DOHH2 (cell line): ENCODE results near the gene UBXN7.
"Not testable (repeated sequence)": the region's sequence is repeated elsewhere in the genome, so short reads cannot be mapped to it uniquely, and the experiment has no call there.

ENCODE experiments used
- EZH2phosphoT487 ChIP-seq: fragments of 200-600 bp; sonication (generic); IDR thresholded peaks from 2 replicates; pipeline ENCODE4 v1.6.1; 2017; ENCODE audit warnings: borderline replicate concordance, mild to moderate bottlenecking, antibody characterized with exemption, low read length, moderate library complexity, mixed read lengths
- TF ChIP-seq, protein P1 (sequence below): fragments of 200-600 bp; sonication (generic); IDR thresholded peaks from one replicate; pipeline ENCODE4 v1.5.1; 2014; ENCODE audit warnings: antibody characterized with exemption, mild to moderate bottlenecking, low read depth, low read length; ENCODE audit not compliant: poor library complexity, severe bottlenecking

DNA sequence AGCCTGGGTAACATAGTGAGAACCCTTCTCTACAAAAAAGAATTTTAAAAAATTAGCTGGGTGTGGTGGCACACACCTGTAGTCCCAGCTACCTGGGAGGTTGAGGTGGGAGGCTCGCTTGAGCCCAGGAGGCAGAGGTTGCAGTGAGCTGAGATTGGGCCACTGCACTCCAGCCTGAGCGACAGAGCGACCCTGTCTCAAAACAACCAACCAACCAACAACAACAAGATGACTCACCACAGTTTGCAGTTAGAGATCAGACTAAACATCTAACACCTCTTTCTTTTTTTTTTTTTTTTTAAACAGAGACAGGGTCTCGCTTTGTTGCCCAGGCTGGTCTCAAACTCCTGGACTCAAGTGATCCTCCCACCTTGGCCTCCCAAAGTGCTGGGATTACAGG, 73.7 kb downstream of the UBXN7 start:
- TF ChIP-seq EZH2phosphoT487 = not testable (repeated sequence)
- TF ChIP-seq, protein P1, sequence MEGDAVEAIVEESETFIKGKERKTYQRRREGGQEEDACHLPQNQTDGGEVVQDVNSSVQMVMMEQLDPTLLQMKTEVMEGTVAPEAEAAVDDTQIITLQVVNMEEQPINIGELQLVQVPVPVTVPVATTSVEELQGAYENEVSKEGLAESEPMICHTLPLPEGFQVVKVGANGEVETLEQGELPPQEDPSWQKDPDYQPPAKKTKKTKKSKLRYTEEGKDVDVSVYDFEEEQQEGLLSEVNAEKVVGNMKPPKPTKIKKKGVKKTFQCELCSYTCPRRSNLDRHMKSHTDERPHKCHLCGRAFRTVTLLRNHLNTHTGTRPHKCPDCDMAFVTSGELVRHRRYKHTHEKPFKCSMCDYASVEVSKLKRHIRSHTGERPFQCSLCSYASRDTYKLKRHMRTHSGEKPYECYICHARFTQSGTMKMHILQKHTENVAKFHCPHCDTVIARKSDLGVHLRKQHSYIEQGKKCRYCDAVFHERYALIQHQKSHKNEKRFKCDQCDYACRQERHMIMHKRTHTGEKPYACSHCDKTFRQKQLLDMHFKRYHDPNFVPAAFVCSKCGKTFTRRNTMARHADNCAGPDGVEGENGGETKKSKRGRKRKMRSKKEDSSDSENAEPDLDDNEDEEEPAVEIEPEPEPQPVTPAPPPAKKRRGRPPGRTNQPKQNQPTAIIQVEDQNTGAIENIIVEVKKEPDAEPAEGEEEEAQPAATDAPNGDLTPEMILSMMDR = not testable (repeated sequence)
